T-cell (primary cell): ENCODE measurements around the gene PSG4. TPM values are rescaled to one million over a fixed set of nuclear protein-coding genes. Genes with fewer than 3 reads are reported as not detected.
"Not testable (repeated sequence)": the region's sequence is repeated elsewhere in the genome, so short reads cannot be mapped to it uniquely, and the experiment has no call there.

ENCODE experiments used
- ATAC-seq, 4 experiments: fragments of 200-7000 bp in 3 of 4; fragments of 150-1000 bp in 1 of 4; cut with Tn5 transposase; replicated peaks in 1 of 4; 1 replicate in 3 of 4; 2 replicates in 1 of 4; pipeline ENCODE4 v1.10.0; 2021; ENCODE audit warnings: moderate library complexity in 3 of 4, mild to moderate bottlenecking in 2 of 4, moderate number of reproducible peaks in 1 of 4
- CTCF ChIA-PET, 2 donors: fragments of 300-600 bp; sonication (Branson Sonifier 250); formaldehyde crosslinking; loops; one replicate each; lab custom pipeline; 2022; ENCODE audit warnings: antibody characterized with exemption in 2 of 2; lab: Charles Lee
- POLR2A ChIA-PET, 2 donors: fragments of 300-600 bp; sonication (Branson Sonifier 250); formaldehyde crosslinking; loops; one replicate each; lab custom pipeline; 2022; ENCODE audit warnings: antibody characterized with exemption in 2 of 2; lab: Charles Lee
- DNase-seq, 35 experiments: peaks; one replicate each; pipeline versions ENCODE4 v3.0.0 to v3.0.0-alpha.2; 2013 to 2023
- H3K27ac ChIP-seq: one replicate; pipeline ENCODE4 v1.5.1; 2013; ENCODE audit warnings: low read length
- H3K27me3 ChIP-seq, 2 experiments: replicated peaks in 1 of 2; 1 replicate in 1 of 2; 2 replicates in 1 of 2; pipeline versions ENCODE4 v1.6.1 to v1.7.0; 2013; ENCODE audit warnings: low read length in 1 of 2, mixed read lengths in 1 of 2; ENCODE audit not compliant: control insufficient read depth in 2 of 2, insufficient read depth in 2 of 2; ENCODE audit errors: extremely low read depth in 1 of 2
- H3K36me3 ChIP-seq, 2 donors: 1 replicate in 1 of 2; 2 replicates in 1 of 2; pipeline versions ENCODE4 v1.6.1 to v1.7.0; 2013; ENCODE audit warnings: low read length in 1 of 2; ENCODE audit not compliant: control insufficient read depth in 2 of 2, insufficient read depth in 1 of 2; ENCODE audit errors: extremely low read depth in 1 of 2
- H3K4me1 ChIP-seq, 2 experiments: 1 replicate in 1 of 2; 2 replicates in 1 of 2; pipeline versions ENCODE4 v1.6.1 to v1.7.0; 2013; ENCODE audit warnings: low read length in 2 of 2, mixed read lengths in 1 of 2; ENCODE audit not compliant: insufficient read depth in 2 of 2, control insufficient read depth in 1 of 2; ENCODE audit errors: extremely low read depth in 1 of 2
- H3K4me3 ChIP-seq, 2 donors: 1 replicate in 1 of 2; 2 replicates in 1 of 2; pipeline versions ENCODE4 v1.5.1 to v1.7.0; 2013; ENCODE audit warnings: mild to moderate bottlenecking in 2 of 2, low read length in 1 of 2, moderate library complexity in 1 of 2; ENCODE audit not compliant: control insufficient read depth in 1 of 2; ENCODE audit errors: extremely low read depth in 1 of 2
- H3K9me3 ChIP-seq: 2 replicates; pipeline ENCODE4 v1.7.0; 2013
- H3K27ac Mint-ChIP-seq, 2 donors: one replicate each; pipeline ENCODE4 v1.8.0; 2020 to 2021; ENCODE audit warnings: mild to moderate bottlenecking in 2 of 2, mixed read lengths in 2 of 2
- H3K27me3 Mint-ChIP-seq, 2 donors: one replicate each; pipeline ENCODE4 v1.8.0; 2021 to 2022; ENCODE audit warnings: mixed read lengths in 2 of 2
- H3K36me3 Mint-ChIP-seq: one replicate; pipeline ENCODE4 v1.8.0; 2021; ENCODE audit warnings: mixed read lengths
- H3K4me1 Mint-ChIP-seq, 3 donors: one replicate each; pipeline ENCODE4 v1.8.0; 2020 to 2022; ENCODE audit warnings: mixed read lengths in 3 of 3, mild to moderate bottlenecking in 1 of 3
- H3K4me3 Mint-ChIP-seq, 3 donors: one replicate each; pipeline ENCODE4 v1.8.0; 2020 to 2022; ENCODE audit warnings: mild to moderate bottlenecking in 3 of 3, mixed read lengths in 3 of 3, moderate library complexity in 3 of 3
- H3K9me3 Mint-ChIP-seq, 3 donors: one replicate each; pipeline ENCODE4 v1.8.0; 2020 to 2022; ENCODE audit warnings: mixed read lengths in 3 of 3
- WGBS: methylation state at CpG from one replicate; pipeline ENCODE4 v1.1.5; 2013; ENCODE audit warnings: missing lambda C conversion rate; ENCODE audit not compliant: insufficient coverage; 5-methylcytosine and 5-hydroxymethylcytosine counted together
- total RNA-seq, 35 experiments: library from RNA in 6 of 35; stranded (reverse) in 6 of 35; fragments of 120-200 nt in 1 of 35; gene quantifications; one replicate each; pipeline versions ENCODE4 v1.2.1 to v1.2.4 and lab custom pipeline; 2013 to 2026

The PSG4 gene
- total RNA-seq, 5 donors from 2014 or later (not counting 1 experiment from before 2014, with no cell fraction given): not detected

DNA sequence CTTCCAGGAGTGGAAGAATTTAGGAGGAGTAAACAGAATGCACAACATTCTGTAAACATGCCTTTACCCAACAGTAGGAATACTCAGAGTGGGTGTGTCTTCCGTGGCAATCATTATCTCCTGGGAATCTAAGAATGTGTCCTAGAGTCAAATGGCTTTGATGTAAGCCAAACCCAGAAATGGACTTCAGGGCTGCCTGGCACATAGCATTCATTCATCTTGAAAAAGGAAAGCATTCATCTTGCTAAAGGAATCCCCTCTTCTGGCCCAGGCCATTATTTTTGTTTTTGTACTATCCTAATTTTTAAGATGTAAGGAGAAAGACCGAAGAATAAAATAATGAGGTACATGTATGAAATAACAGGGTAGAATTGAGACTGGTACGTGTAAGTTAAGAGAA lies 42.3 kb downstream of the PSG4 start:
- POLR2A ChIA-PET, H3K36me3 ChIP-seq, H3K4me3 ChIP-seq, H3K9me3 ChIP-seq, H3K27ac Mint-ChIP-seq, DNase-seq, H3K27me3 ChIP-seq, H3K36me3 Mint-ChIP-seq, H3K27ac ChIP-seq, H3K4me1 Mint-ChIP-seq, H3K4me1 ChIP-seq, ATAC-seq, H3K9me3 Mint-ChIP-seq, CTCF ChIA-PET, H3K4me3 Mint-ChIP-seq: not testable (repeated sequence)
- H3K27me3 Mint-ChIP-seq: peaks cover 29 to 38% of the 10 kb centered on the region in 2 donors
- WGBS: no CpG with 5 or more reads among the region's 3 CpGs

DNA sequence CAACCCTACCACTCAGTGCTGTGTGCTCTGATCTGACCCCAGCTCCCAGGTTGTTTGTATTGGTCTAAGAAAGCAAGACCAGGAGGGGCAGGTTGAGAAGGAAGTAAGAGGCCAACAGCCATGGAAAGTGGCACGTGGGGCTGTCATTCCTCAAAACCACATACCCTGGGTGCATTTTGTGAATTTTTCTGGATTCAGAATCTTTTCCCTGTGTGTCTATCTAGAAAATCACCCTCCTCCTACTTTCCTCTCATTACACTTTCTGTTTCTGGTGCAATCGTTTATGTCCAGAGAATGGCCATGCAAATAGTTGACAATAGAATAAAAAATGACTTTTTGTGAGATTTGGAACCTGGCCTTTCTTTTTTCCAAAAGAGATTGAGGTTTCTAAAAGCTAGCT lies 43.2 kb downstream of the PSG4 start:
- DNase-seq, H3K27me3 ChIP-seq, H3K4me1 ChIP-seq, H3K27ac ChIP-seq, H3K4me3 Mint-ChIP-seq, H3K4me1 Mint-ChIP-seq, CTCF ChIA-PET, POLR2A ChIA-PET, ATAC-seq, H3K9me3 ChIP-seq, H3K36me3 Mint-ChIP-seq, H3K27ac Mint-ChIP-seq, H3K9me3 Mint-ChIP-seq, H3K36me3 ChIP-seq, H3K4me3 ChIP-seq: not testable (repeated sequence)
- H3K27me3 Mint-ChIP-seq: peaks cover 29 to 38% of the 10 kb centered on the region in 2 donors
- no CpG with 5 or more reads among the region's 2 CpGs for WGBS

DNA sequence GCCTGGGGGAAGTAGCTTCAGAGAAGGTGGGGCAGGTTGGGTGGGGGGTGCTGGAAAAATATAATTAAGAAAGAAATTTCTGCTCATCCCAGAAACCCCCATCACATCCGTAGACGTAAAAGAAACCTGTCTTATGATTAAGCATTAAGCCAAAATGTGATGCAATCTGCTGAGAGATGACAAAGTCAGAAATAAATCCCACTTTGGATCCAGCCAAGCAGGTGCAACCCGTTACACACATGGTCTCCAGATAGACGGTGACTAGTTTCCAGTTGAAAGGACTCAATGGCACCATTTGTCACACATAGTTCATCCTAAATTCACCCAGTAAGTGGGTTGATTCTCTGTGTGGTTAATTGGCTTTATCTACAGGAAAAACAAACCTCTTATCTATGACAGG lies 53.2 kb downstream of the PSG4 start:
- ChIA-PET POLR2A (no interaction called here), CTCF (no interaction called here)
- Histone ChIP-seq H3K27ac (no peak overlapping the region), H3K4me3 (no peak overlapping the region), H3K4me1 (no peaks in the 10 kb centered on the region), H3K9me3 (no peaks in the 10 kb centered on the region), H3K27me3 (no peaks in the 10 kb centered on the region), H3K36me3 (no peaks in the 10 kb centered on the region)
- H3K4me3 Mint-ChIP-seq: no peak overlapping the region
- H3K27ac Mint-ChIP-seq: no peak overlapping the region
- DNase-seq (no peak), ATAC-seq (no peak)
- no peaks in the 10 kb centered on the region for H3K36me3 Mint-ChIP-seq
- WGBS: no CpG with 5 or more reads among the region's 4 CpGs
- no peaks in the 10 kb centered on the region for H3K4me1 Mint-ChIP-seq
- peaks cover 6 to 12% of the 10 kb centered on the region in 2 donors for H3K27me3 Mint-ChIP-seq
- peaks cover 0 to 9% (median 5%) of the 10 kb centered on the region in 3 donors for H3K9me3 Mint-ChIP-seq

DNA sequence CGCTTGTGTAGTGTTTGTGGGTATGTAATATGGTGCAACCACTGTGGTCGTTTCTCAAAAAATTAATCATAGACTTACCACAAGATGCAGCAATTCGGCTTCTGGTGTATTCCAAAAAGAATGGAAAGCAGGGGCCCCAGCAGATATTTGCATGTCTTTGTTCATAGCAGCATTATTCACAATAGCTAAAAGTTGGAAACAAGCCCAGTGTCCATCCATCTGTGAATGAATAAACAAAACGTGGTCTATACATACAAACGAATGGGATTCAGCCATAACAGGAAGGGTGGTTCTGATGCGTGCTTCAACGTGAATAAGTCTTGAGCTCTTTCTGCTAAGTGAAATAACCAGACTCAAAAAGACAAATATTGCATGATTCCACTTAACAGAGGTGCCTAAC lies 55.6 kb downstream of the PSG4 start:
- 61% methylated on average over 2 of the region's 7 CpGs for WGBS
- not testable (repeated sequence) for H3K36me3 ChIP-seq
- H3K27me3 Mint-ChIP-seq: peaks cover 21 to 26% of the 10 kb centered on the region in 2 donors

DNA sequence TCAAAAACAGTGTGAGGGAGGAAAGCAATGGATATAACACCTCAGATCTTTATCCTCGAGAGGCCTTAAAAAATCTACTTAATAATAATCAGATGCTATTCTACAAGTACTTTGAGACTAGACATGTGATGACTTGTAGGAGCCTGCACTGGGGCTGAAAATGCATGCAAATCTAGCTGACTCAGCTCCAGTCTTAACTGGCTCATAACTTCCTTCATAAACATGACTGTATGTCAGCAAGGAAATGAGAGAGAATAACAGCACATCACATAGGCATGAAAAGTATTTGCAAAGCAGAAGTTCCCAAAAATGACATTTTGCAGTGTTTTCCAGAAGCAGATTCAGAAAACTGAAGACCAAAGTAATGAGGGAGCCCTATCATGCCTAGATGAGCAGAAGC lies 57.2 kb downstream of the PSG4 start:
- peaks cover 21 to 26% of the 10 kb centered on the region in 2 donors for H3K27me3 Mint-ChIP-seq
- peaks cover 0 to 3% of the 10 kb centered on the region in 2 experiments for H3K27me3 ChIP-seq
- WGBS: no CpG with 5 or more reads among the region's 1 CpG
- no peaks in the 10 kb centered on the region for H3K4me1 Mint-ChIP-seq
- H3K36me3 ChIP-seq: no peaks in the 10 kb centered on the region
- H3K36me3 Mint-ChIP-seq: no peaks in the 10 kb centered on the region
- H3K27ac ChIP-seq: no peak overlapping the region
- ATAC-seq: no peak
- ChIA-PET POLR2A (no interaction called here), CTCF (no interaction called here)
- H3K4me3 ChIP-seq: no peak overlapping the region
- H3K27ac Mint-ChIP-seq: no peak overlapping the region
- H3K4me3 Mint-ChIP-seq: no peak overlapping the region
- DNase-seq: no peak
- no peaks in the 10 kb centered on the region for H3K9me3 ChIP-seq
- peaks cover 0 to 4% (median 3%) of the 10 kb centered on the region in 3 donors for H3K9me3 Mint-ChIP-seq
- H3K4me1 ChIP-seq: no peaks in the 10 kb centered on the region

More for the DNA sequence above, 55.6 kb downstream of the PSG4 start:
- H3K4me1 ChIP-seq, ATAC-seq, H3K27ac ChIP-seq, H3K4me3 Mint-ChIP-seq, H3K27me3 ChIP-seq, H3K9me3 ChIP-seq, CTCF ChIA-PET, POLR2A ChIA-PET, H3K9me3 Mint-ChIP-seq, H3K4me1 Mint-ChIP-seq, H3K27ac Mint-ChIP-seq, H3K36me3 Mint-ChIP-seq, DNase-seq, H3K4me3 ChIP-seq: not testable (repeated sequence)

Other genes with a start within 250 kb of the PSG4 start
- not detected for gene PSG11, start 179.2 kb downstream of the PSG4 start, total RNA-seq
- not detected for gene PSG2, start 122.9 kb downstream of the PSG4 start, total RNA-seq
- not detected for gene PSG5, start 19.1 kb downstream of the PSG4 start, total RNA-seq
- not detected for gene PSG9, start 63.9 kb upstream of the PSG4 start, total RNA-seq
- not detected for gene CD177, start 148.0 kb upstream of the PSG4 start, total RNA-seq
- gene TEX101, start 209.3 kb upstream of the PSG4 start, total RNA-seq: not detected